MM.1S (cell line): ENCODE data around the gene FRMD6.
"Not testable (repeated sequence)": the region's sequence is repeated elsewhere in the genome, so short reads cannot be mapped to it uniquely, and the experiment has no call there.

Source experiments
- DNase-seq: peaks from one replicate; pipeline ENCODE4 v3.0.0-alpha.2; 2015
- H2AFZ ChIP-seq: fragments of 300-600 bp; sonication (generic); 2 replicates; pipeline ENCODE4 v1.6.0; 2016; ENCODE audit warnings: antibody characterized with exemption, low read length
- H3F3A ChIP-seq: fragments of 300-600 bp; sonication (generic); 2 replicates; pipeline ENCODE4 v1.6.1; 2016; ENCODE audit warnings: mild to moderate bottlenecking, antibody characterized with exemption, low read length, moderate library complexity, mixed read lengths; ENCODE audit not compliant: insufficient read depth
- H3K27ac ChIP-seq: fragments of 300-600 bp; sonication (generic); 2 replicates; pipeline ENCODE4 v1.5.1; 2016; ENCODE audit warnings: mild to moderate bottlenecking, low read length
- H3K27me3 ChIP-seq: fragments of 300-600 bp; sonication (generic); replicated peaks from 2 replicates; pipeline ENCODE4 v1.6.0; 2016; ENCODE audit warnings: low read length; ENCODE audit not compliant: insufficient read depth
- H3K36me3 ChIP-seq: fragments of 300-600 bp; sonication (generic); replicated peaks from 2 replicates; pipeline ENCODE4 v1.6.1; 2016; ENCODE audit warnings: mild to moderate bottlenecking, low read length, mixed read lengths; ENCODE audit not compliant: insufficient read depth
- H3K4me1 ChIP-seq: fragments of 300-600 bp; sonication (generic); 2 replicates; pipeline ENCODE4 v1.6.1; 2016; ENCODE audit warnings: low read length, mixed read lengths
- H3K4me2 ChIP-seq: fragments of 300-600 bp; sonication (generic); 2 replicates; pipeline ENCODE4 v1.6.0; 2016; ENCODE audit warnings: low read depth, low read length
- H3K4me3 ChIP-seq: fragments of 300-600 bp; sonication (generic); 2 replicates; pipeline ENCODE4 v1.5.1; 2016; ENCODE audit warnings: low read length, mixed read lengths
- H3K79me2 ChIP-seq: fragments of 300-600 bp; sonication (generic); 2 replicates; pipeline ENCODE4 v1.6.1; 2016; ENCODE audit warnings: mixed run types, low read length, mixed read lengths
- H3K9ac ChIP-seq: fragments of 300-600 bp; sonication (generic); 2 replicates; pipeline ENCODE4 v1.6.1; 2016; ENCODE audit warnings: low read length, mixed read lengths
- H3K9me2 ChIP-seq: fragments of 300-600 bp; sonication (generic); replicated peaks from 2 replicates; pipeline ENCODE4 v1.6.1; 2016; ENCODE audit warnings: mild to moderate bottlenecking, low read length, mixed read lengths; ENCODE audit not compliant: insufficient read depth
- H3K9me3 ChIP-seq: fragments of 300-600 bp; sonication (generic); replicated peaks from 2 replicates; pipeline ENCODE4 v1.6.1; 2016; ENCODE audit warnings: mild to moderate bottlenecking, low read length, mixed read lengths; ENCODE audit not compliant: insufficient read depth
- H4K20me1 ChIP-seq: fragments of 300-600 bp; sonication (generic); 2 replicates; pipeline ENCODE4 v1.6.1; 2016; ENCODE audit warnings: mild to moderate bottlenecking, low read length, moderate library complexity, mixed read lengths; ENCODE audit not compliant: insufficient read depth
- CTCF ChIP-seq: fragments of 300-600 bp; sonication (generic); IDR thresholded peaks from 2 replicates; pipeline ENCODE4 v1.5.1; 2016; ENCODE audit warnings: antibody characterized with exemption, low read length, mixed read lengths

The FRMD6 gene

GRCh38 chr14:51757756-51758155 is 106.0 kb downstream of the FRMD6 start:
- H3K9me2 ChIP-seq, H3K36me3 ChIP-seq, H3K4me3 ChIP-seq, H3F3A ChIP-seq, H2AFZ ChIP-seq, H3K27me3 ChIP-seq, DNase-seq, H3K79me2 ChIP-seq, H3K4me1 ChIP-seq, H3K27ac ChIP-seq, H4K20me1 ChIP-seq, H3K9ac ChIP-seq, H3K9me3 ChIP-seq, H3K4me2 ChIP-seq: not testable (repeated sequence)

GRCh38 chr14:51759950-51760349 is 108.2 kb downstream of the FRMD6 start:
- no peaks in the 10 kb centered on the region for H3F3A ChIP-seq
- TF ChIP-seq CTCF: no peak
- H2AFZ ChIP-seq: no peak overlapping the region
- no peaks in the 10 kb centered on the region for H3K4me1 ChIP-seq
- no peak overlapping the region for H3K4me3 ChIP-seq
- no peaks in the 10 kb centered on the region for H4K20me1 ChIP-seq
- no peaks in the 10 kb centered on the region for H3K27me3 ChIP-seq
- H3K9me3 ChIP-seq: no peaks in the 10 kb centered on the region
- H3K36me3 ChIP-seq: no peaks in the 10 kb centered on the region
- H3K9ac ChIP-seq: no peak overlapping the region
- no peaks in the 10 kb centered on the region for H3K79me2 ChIP-seq
- no peak overlapping the region for H3K27ac ChIP-seq
- DNase-seq: no peak
- no peaks in the 10 kb centered on the region for H3K9me2 ChIP-seq
- no peak overlapping the region for H3K4me2 ChIP-seq

- not testable (repeated sequence) for H3K9me3 ChIP-seq, H3F3A ChIP-seq, H3K79me2 ChIP-seq, H3K9me2 ChIP-seq, H3K27me3 ChIP-seq, H3K4me2 ChIP-seq, H2AFZ ChIP-seq, H3K4me3 ChIP-seq, H3K4me1 ChIP-seq, H3K36me3 ChIP-seq, H3K9ac ChIP-seq, H4K20me1 ChIP-seq, DNase-seq, H3K27ac ChIP-seq
Measured at GRCh38 chr14:51765726-51766125, 114.0 kb downstream of the FRMD6 start.

DNA sequence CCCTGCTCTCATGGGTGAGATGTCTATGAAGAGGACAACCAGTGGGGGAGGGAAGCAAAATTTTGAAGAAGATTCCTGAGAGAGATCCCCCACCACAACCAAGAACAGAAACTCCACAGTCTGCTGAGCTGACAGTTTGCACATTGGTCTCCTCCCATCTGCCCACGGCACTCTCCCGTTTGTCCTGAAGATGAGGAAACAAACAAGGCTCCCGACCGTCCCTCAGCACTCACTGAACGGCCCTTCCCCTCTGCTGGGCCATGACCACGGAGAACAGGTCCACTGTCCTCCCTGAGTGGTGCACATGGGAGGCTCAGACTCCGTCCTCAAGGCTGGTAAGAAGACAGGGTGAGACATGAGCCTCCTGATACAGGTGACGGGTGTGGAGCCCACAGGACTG is 114.9 kb downstream of the FRMD6 start:
- H3K4me3 ChIP-seq, H4K20me1 ChIP-seq, H3K9me2 ChIP-seq, H3K9me3 ChIP-seq, H3K4me1 ChIP-seq, H3K27ac ChIP-seq, H3F3A ChIP-seq, H3K36me3 ChIP-seq, H3K27me3 ChIP-seq, H3K9ac ChIP-seq, H3K79me2 ChIP-seq, H2AFZ ChIP-seq, DNase-seq: not testable (repeated sequence)
- H3K4me2 ChIP-seq: peak overlapping the region; percentile 29; the same call in 1 of the 2 replicates

- H3F3A ChIP-seq, H4K20me1 ChIP-seq, H3K79me2 ChIP-seq, H3K9me3 ChIP-seq, DNase-seq, H2AFZ ChIP-seq, H3K9me2 ChIP-seq, H3K4me1 ChIP-seq, H3K4me3 ChIP-seq, H3K27ac ChIP-seq, H3K36me3 ChIP-seq, H3K27me3 ChIP-seq, H3K4me2 ChIP-seq, H3K9ac ChIP-seq: not testable (repeated sequence)
Measured at GRCh38 chr14:51769261-51769660, 117.6 kb downstream of the FRMD6 start.
